Measurements from ENCODE around the gene CIRBP. TPM values are rescaled to one million over a fixed set of nuclear protein-coding genes. Genes with fewer than 3 reads are reported as not detected.

Gene CIRBP
- total and polyA plus RNA-seq, 2 of the 13 experiments (the other 11 are each of a cell fraction or from before 2014, with no cell fraction given): 133 to 140 TPM

GRCh38 chr19:1291761-1292418 is 22.8 kb downstream of the CIRBP start (continued):
- TF ChIP-seq FOXO1 (CRISPR knock-in tag; IDR thresholded peaks at IDR 0.05) (no peak), MTERF4 (CRISPR knock-in tag; IDR thresholded peaks at IDR 0.05) (peak; percentile 56; the same call in 1 of the 2 replicates), RXRB (CRISPR knock-in tag; IDR thresholded peaks at IDR 0.05; ENCODE audit: borderline replicate concordance) (peak; percentile 24; the same call in 1 of the 2 replicates), KDM6A (CRISPR knock-in tag; IDR thresholded peaks at IDR 0.05; ENCODE audit: low read depth) (0 out of 2 replicates have a peak, but pooled peaks have one; percentile 28), PCBP2 (optimal IDR thresholded peaks at IDR 0.05; ENCODE audit: low read depth, low read length, poor library complexity, severe bottlenecking) (no peak), ZNF260 (CRISPR knock-in tag; IDR thresholded peaks at IDR 0.05; ENCODE audit: borderline replicate concordance, low read depth) (no peak), PAX8 (CRISPR knock-in tag; IDR thresholded peaks at IDR 0.05; ENCODE audit: borderline replicate concordance) (no peak), ARNTL (CRISPR knock-in tag; IDR thresholded peaks at IDR 0.05) (no peak), MBD4 (IDR thresholded peaks at IDR 0.05; ENCODE audit: borderline replicate concordance, low read length) (no peak), SPEN (CRISPR knock-in tag; IDR thresholded peaks at IDR 0.05; ENCODE audit: low read depth) (peak; percentile 33; the same call in 1 of the 2 replicates), GLI4 (CRISPR knock-in tag; IDR thresholded peaks at IDR 0.05; ENCODE audit: borderline replicate concordance) (no peak), ZBTB14 (CRISPR knock-in tag; IDR thresholded peaks at IDR 0.05) (no peak), ZHX1 (CRISPR knock-in tag; IDR thresholded peaks at IDR 0.05; ENCODE audit: low read depth) (no peak), RFX5 (IDR thresholded peaks at IDR 0.05; ENCODE audit: low read depth, low read length) (no peak), SMAD9 (CRISPR knock-in tag; IDR thresholded peaks at IDR 0.05) (no peak), ZNF629 (CRISPR knock-in tag; conservative IDR thresholded peaks at IDR 0.05) (no peak), PPARG (CRISPR knock-in tag; conservative IDR thresholded peaks at IDR 0.05) (no peak), KAT2B (IDR thresholded peaks at IDR 0.05; ENCODE audit: borderline replicate concordance, low read depth, low read length) (no peak), MYC (CRISPR knock-in tag; IDR thresholded peaks at IDR 0.05; ENCODE audit: borderline replicate concordance) (peak; percentile 45; the same call in 1 of the 2 replicates), MAX (IDR thresholded peaks at IDR 0.05) (0 out of 2 replicates have a peak, but pooled peaks have one; percentile 27), EP300 (IDR thresholded peaks at IDR 0.05; ENCODE audit: low read depth in 2 of 2, low read length in 2 of 2) (peak in 1 of 2 experiments; percentile 14; a peak in 1 of 4 replicates), EP300 (CRISPR knock-in tag; IDR thresholded peaks at IDR 0.05; ENCODE audit: borderline replicate concordance) (no peak)

Measured in HepG2 (cell line).